ENCODE results near the gene HNRNPL. TPM values are rescaled to one million over a fixed set of nuclear protein-coding genes. Genes with fewer than 3 reads are reported as not detected.
"Not testable (repeated sequence)": the region's sequence is repeated elsewhere in the genome, so short reads cannot be mapped to it uniquely, and the experiment has no call there.

The HNRNPL gene
- total RNA-seq, 2 donors from 2014 or later, result 658 to 720 TPM

GRCh38 chr19:38803543-38803942 lies 46.2 kb downstream of the HNRNPL start:
- DNase-seq (ENCODE audit: low spot score in 2 of 2), result no peak
- no peak for ATAC-seq
- Mint-ChIP-seq H3K27ac (no peak overlapping the region), H3K9me3 (no peaks in the 10 kb centered on the region), H3K36me3 (no peaks in the 10 kb centered on the region)

GRCh38 chr19:38801359-38802095 lies 48.3 kb downstream of the HNRNPL start:
- DNase-seq (ENCODE audit: low spot score in 2 of 2) (no peak), ATAC-seq (no peak)
- Mint-ChIP-seq H3K27ac (no peak overlapping the region), H3K9me3 (no peaks in the 10 kb centered on the region), H3K36me3 (no peaks in the 10 kb centered on the region)

DNA sequence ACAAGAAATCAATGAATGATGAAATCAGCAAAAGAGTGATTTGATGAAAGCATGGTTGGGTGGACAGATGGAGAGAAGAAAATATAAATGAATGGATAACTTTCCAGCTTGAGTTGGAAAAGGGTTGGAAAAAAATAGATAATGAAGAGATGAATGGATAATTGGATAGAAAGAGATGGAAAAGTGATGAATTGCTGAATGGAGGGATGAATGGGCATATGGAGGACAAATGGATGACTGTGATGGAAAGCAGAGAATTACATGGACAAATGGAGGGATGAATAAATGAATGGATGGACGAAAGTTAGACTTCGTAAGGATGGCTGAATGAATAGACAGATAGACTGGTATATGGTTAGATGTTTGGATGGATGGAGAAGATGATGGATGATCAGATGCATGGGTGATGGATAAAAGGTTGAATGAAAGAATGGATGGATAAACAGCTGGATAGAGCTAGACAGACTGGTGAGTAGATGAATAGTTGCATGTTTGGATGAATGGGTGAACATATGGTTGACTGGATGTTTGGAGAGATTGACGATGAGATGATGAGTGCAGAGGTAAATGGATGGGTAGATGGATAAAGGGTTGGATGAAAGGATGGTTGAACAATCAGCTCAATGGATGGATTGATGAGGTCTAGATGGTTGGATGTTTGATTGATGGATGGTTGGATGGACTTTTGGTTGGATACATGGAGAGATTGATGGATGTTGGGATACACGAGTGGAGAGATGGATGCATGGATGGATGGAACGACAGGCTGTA lies 49.0 kb downstream of the HNRNPL start:
- H3K9me3 Mint-ChIP-seq, result no peaks in the 10 kb centered on the region
- no peak overlapping the region for H3K27ac Mint-ChIP-seq
- DNase-seq (ENCODE audit: low spot score in 2 of 2), result no peak
- ATAC-seq, result no peak
- H3K36me3 Mint-ChIP-seq, result no peaks in the 10 kb centered on the region

- DNase-seq (ENCODE audit: low spot score in 2 of 2) (no peak), ATAC-seq (no peak)
- no peak overlapping the region for H3K27ac Mint-ChIP-seq
- H3K9me3 Mint-ChIP-seq, result peaks cover 0 to under 1% of the 10 kb centered on the region in 2 donors
- H3K36me3 Mint-ChIP-seq, result no peaks in the 10 kb centered on the region
Measured at GRCh38 chr19:38799104-38799503, 50.7 kb downstream of the HNRNPL start.

DNA sequence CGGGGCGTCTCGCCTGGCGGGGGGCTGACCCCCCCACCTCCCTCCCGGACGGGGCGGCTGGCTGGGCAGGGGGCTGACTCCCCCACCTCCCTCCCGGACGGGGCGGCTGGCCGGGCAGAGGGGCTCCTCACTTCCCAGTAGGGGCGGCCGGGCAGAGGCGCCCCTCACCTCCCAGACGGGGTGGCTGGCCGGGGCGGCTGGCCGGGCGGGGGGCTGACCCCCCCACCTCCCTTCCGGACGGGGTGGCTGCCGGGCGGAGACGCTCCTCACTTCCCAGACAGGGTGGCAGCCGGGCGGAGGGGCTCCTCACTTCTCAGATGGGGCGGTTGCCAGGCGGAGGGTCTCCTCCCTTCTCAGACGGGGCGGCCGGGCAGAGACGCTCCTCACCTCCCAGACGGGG lies 52.0 kb downstream of the HNRNPL start:
- H3K9me3 Mint-ChIP-seq; DNase-seq (ENCODE audit: low spot score in 2 of 2); H3K36me3 Mint-ChIP-seq; ATAC-seq; H3K27ac Mint-ChIP-seq: not testable (repeated sequence)

DNA sequence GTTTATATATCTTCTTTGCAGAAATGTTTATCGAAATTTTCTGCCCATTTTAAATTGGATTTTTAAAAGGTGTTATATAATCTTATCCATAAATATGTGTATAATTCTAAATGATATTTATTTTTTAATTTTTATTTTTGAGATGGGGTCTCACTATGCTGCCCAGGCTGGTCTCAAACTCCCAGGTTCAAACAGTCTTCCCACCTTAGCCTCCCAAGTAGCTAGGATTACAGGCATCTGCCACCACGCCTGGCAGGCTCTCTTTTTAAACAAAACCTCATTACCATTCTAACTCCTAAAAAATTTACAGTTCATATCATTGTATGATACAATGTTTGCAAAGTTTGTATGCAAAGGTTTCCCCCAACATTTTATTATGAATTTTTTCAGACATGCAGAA lies 53.6 kb downstream of the HNRNPL start:
- Mint-ChIP-seq H3K27ac (no peak overlapping the region), H3K9me3 (peaks cover 0 to 4% of the 10 kb centered on the region in 2 donors), H3K36me3 (no peaks in the 10 kb centered on the region)
- ATAC-seq, result no peak
- DNase-seq (ENCODE audit: low spot score in 2 of 2), result no peak

DNA sequence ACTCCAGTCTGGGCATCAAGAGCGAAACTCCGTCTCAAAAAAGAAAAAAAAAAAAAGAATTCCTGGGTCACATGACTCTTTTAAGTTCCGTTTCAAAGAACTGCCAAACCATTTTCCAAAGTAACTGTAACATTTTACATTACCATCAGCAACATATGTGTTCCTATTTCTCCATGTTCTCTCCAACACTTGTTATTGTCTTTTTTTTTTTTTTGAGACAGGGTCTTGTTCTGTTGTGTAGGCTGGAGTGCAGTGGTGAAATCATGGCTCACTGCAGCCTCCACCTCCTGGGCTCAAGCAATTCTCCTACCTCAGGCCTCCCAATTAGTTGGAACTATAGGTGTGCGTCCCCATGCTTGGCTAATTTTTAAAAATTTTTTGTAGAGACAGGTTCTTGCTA lies 54.2 kb downstream of the HNRNPL start:
- no peak overlapping the region for H3K27ac Mint-ChIP-seq
- ATAC-seq (no peak), DNase-seq (ENCODE audit: low spot score in 2 of 2) (no peak)
- H3K9me3 Mint-ChIP-seq, result peaks cover 0 to 4% of the 10 kb centered on the region in 2 donors
- H3K36me3 Mint-ChIP-seq, result no peaks in the 10 kb centered on the region

DNA sequence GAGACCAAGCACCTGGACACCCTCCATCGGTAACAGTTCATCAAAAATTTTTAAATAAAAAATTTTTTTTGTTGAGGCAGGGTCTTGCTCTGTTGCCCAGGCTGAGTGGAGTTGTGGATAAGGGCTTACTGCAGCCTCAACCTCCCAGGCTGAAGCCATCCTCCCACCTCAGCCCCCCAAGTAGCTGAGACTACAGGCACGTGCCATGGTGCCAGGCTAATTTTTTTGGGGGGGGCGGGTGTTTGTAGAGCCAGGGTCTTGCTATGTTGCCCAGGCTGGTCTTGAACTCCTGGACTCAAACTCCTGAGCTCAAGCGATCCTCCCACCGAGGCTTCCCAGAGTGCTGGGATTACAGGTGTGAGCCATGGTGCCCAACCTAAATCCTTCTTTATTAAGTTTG lies 56.1 kb downstream of the HNRNPL start:
- Mint-ChIP-seq H3K36me3 (no peaks in the 10 kb centered on the region), H3K9me3 (peaks cover 0 to 4% of the 10 kb centered on the region in 2 donors), H3K27ac (no peak overlapping the region)
- no peak for DNase-seq (ENCODE audit: low spot score in 2 of 2)
- no peak for ATAC-seq

DNA sequence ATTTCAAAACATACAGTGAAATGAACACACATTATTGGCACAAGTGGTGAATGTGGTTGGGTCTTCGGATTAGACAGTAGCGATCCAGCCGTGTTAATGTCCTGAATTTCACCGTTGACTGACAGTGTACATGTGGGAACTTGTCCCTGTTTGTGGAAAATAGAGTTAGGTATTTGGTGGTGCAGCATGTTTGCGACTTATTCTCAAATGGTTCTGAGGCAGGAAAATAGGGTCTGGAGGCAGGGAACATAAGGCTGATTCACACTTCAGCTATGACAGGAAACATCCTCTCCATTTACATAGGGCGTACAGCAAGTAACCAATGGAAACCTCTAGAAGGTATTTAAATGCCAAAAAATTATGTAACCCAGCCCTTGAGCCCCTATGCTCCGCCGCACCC lies 56.6 kb downstream of the HNRNPL start:
- H3K36me3 Mint-ChIP-seq, result no peaks in the 10 kb centered on the region
- no peak overlapping the region for H3K27ac Mint-ChIP-seq
- peaks cover 0 to 4% of the 10 kb centered on the region in 2 donors for H3K9me3 Mint-ChIP-seq
- DNase-seq (ENCODE audit: low spot score in 2 of 2) (no peak), ATAC-seq (no peak)

GRCh38 chr19:38792250-38793111 lies 57.3 kb downstream of the HNRNPL start:
- ATAC-seq (peak; percentile 26 to 37), DNase-seq (ENCODE audit: low spot score in 2 of 2) (peak in 1 of 2 donors; percentile 54)
- Mint-ChIP-seq H3K27ac (no peak overlapping the region), H3K36me3 (no peaks in the 10 kb centered on the region), H3K9me3 (peaks cover 0 to 4% of the 10 kb centered on the region in 2 donors)

GRCh38 chr19:38791451-38792064 lies 58.2 kb downstream of the HNRNPL start:
- not testable (repeated sequence) for H3K27ac Mint-ChIP-seq; H3K9me3 Mint-ChIP-seq; H3K36me3 Mint-ChIP-seq; DNase-seq (ENCODE audit: low spot score in 2 of 2)
- ATAC-seq, result peak; percentile 95 to 96

DNA sequence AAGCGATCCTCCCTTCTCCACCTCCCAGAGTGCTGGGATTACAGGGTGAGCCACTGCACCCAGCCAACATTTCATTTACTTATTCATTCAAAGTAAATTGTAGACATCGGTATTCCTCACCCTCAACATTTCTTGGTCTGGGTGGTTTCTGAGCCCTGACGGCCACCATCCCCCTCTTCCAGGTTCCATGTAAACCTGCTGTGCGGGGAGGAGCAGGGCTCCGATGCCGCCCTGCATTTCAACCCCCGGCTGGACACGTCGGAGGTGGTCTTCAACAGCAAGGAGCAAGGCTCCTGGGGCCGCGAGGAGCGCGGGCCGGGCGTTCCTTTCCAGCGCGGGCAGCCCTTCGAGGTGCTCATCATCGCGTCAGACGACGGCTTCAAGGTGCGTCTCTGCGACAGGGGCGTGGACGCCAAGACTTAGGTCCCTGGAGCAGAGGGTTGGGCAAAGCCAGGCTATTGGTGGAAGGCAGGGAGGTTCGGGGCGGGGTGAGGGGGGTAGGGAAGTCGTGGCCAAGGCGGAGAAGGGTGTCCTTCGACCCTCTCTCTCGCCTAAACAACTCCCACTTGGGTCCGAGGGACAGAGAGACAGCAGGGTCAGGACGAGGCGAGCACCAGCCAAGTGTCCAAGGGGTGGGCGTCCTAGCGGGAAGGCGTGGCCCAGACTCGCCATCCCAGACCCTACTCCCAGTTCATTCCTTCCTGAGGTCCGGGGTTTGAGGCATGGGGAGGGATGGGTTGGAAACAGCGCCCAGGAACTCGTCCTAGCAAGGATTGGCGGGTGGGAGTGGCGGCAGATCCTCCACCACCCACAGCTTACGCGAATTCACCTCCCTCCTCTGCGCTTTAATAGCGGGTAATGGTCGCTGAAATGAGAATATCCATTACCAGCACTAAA lies 59.0 kb downstream of the HNRNPL start:
- H3K27ac Mint-ChIP-seq; DNase-seq (ENCODE audit: low spot score in 2 of 2); ATAC-seq; H3K36me3 Mint-ChIP-seq; H3K9me3 Mint-ChIP-seq: not testable (repeated sequence)

DNA sequence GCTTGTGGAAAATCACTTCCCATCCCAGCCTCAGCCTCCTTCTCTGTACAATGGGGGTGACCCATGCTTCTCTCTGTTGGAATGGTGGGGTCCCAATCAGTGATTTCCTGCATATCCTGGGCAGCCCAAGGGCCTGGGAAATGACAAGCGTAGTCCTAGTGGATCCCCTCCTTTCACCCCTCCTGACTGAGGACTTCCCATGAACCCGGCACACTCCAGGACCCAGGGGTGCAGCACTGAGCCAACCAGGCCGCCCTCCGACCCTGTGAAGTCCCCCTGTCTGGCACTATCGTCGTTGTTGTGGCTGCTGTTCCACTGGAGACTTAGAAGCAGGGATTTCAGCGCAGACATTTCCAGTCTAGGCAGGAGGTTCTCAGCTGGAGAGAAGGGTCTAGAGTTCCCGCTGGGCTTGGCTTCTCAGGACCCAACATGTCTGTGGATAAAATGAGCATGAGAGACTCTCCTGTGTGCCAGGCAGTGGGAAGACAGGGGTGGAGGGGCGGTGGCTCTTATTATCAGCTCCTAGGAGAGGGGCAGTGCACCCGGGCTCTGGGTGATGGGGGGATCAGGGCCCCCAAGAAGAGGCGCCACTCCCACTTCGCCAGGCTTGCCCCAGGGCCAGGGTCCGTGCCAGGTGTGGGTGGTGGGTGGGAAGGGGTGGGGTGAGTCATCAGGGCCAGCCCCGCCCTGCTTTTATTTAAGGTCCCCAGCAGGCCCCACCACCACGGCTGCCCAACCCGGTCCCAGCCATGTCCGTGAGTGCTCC lies 61.1 kb downstream of the HNRNPL start, which contains the start of gene LGALS7B:
Gene LGALS7B, plus strand, starts transcription at position 723 of the 766 bp plus-strand sequence. Its CDS starts 27 bp downstream, at position 750.
- DNase-seq (ENCODE audit: low spot score in 2 of 2), result no peak
- no peaks in the 10 kb centered on the region for H3K9me3 Mint-ChIP-seq
- no peaks in the 10 kb centered on the region for H3K36me3 Mint-ChIP-seq
- no peak within 1 kb of the TSS for H3K27ac Mint-ChIP-seq
- no peak for ATAC-seq

GRCh38 chr19:38786572-38787265 lies 63.1 kb downstream of the HNRNPL start:
- ATAC-seq (no peak), DNase-seq (ENCODE audit: low spot score in 2 of 2) (no peak)
- peak overlapping the region in 1 of 2 donors; percentile 61 for H3K27ac Mint-ChIP-seq
- H3K9me3 Mint-ChIP-seq, result no peaks in the 10 kb centered on the region
- no peaks in the 10 kb centered on the region for H3K36me3 Mint-ChIP-seq

Measured in activated naive CD4-positive, alpha-beta T cell treated with anti-CD3 and anti-CD28 coated beads, Interleukin-2, amount 50 U/mL, for 72 hours (primary cell).